Common myeloid progenitor, CD34-positive (primary cell): ENCODE measurements around the gene PLA2G4E.

Experiments
- CTCF ChIA-PET: fragments of 350-600 bp; sonication (Branson Sonifier 250); formaldehyde crosslinking; loops from one replicate; lab custom pipeline; 2021; ENCODE audit warnings: antibody characterized with exemption; lab: Charles Lee
- POLR2A ChIA-PET: fragments of 350-600 bp; sonication (Branson Sonifier 250); formaldehyde crosslinking; loops from one replicate; lab custom pipeline; 2021; ENCODE audit warnings: antibody characterized with exemption; lab: Charles Lee
- DNase-seq, 3 donors: peaks; one replicate each; pipeline versions ENCODE4 v3.0.0 to v3.0.0-alpha.2; 2013
- H3K27ac ChIP-seq, 2 experiments: 1 replicate in 1 of 2; 2 replicates in 1 of 2; pipeline ENCODE4 v1.7.0; 2013; ENCODE audit warnings: inconsistent platforms in 2 of 2, low read length in 2 of 2, mild to moderate bottlenecking in 2 of 2, low read depth in 1 of 2, moderate library complexity in 1 of 2; ENCODE audit not compliant: severe bottlenecking in 2 of 2, insufficient read depth in 1 of 2, poor library complexity in 1 of 2
- H3K27me3 ChIP-seq, 5 experiments: replicated peaks in 2 of 5; 1 replicate in 3 of 5; 2 replicates in 2 of 5; pipeline versions ENCODE4 v1.6.1 to v1.7.0; 2013; ENCODE audit warnings: low read length in 4 of 5, mild to moderate bottlenecking in 2 of 5, moderate library complexity in 2 of 5, inconsistent platforms in 1 of 5; ENCODE audit not compliant: insufficient read depth in 5 of 5, control insufficient read depth in 4 of 5
- H3K36me3 ChIP-seq, 4 experiments: 1 replicate in 2 of 4; 2 replicates in 2 of 4; pipeline versions ENCODE4 v1.6.1 to v1.7.0; 2013; ENCODE audit warnings: low read length in 3 of 4, control low read depth in 1 of 4, mild to moderate bottlenecking in 1 of 4; ENCODE audit not compliant: control insufficient read depth in 4 of 4, insufficient read depth in 4 of 4
- H3K4me1 ChIP-seq, 4 experiments: 1 replicate in 3 of 4; 2 replicates in 1 of 4; pipeline versions ENCODE4 v1.6.1 to v1.7.1; 2013; ENCODE audit warnings: low read length in 3 of 4, mild to moderate bottlenecking in 3 of 4, control low read depth in 1 of 4, inconsistent platforms in 1 of 4, moderate library complexity in 1 of 4; ENCODE audit not compliant: control insufficient read depth in 4 of 4, insufficient read depth in 4 of 4; ENCODE audit errors: control extremely low read depth in 1 of 4
- H3K4me3 ChIP-seq, 7 experiments: 1 replicate in 4 of 7; 2 replicates in 3 of 7; pipeline versions ENCODE4 v1.5.1 to v1.7.0; 2013; ENCODE audit warnings: mild to moderate bottlenecking in 7 of 7, low read length in 6 of 7, moderate library complexity in 6 of 7, inconsistent platforms in 2 of 7, low read depth in 2 of 7, control low read depth in 1 of 7; ENCODE audit not compliant: insufficient read depth in 4 of 7, control insufficient read depth in 1 of 7; ENCODE audit errors: extremely low read depth in 1 of 7
- H3K9me3 ChIP-seq, 5 experiments: 1 replicate in 4 of 5; 2 replicates in 1 of 5; pipeline versions ENCODE4 v1.6.1 to v1.7.1; 2013; ENCODE audit warnings: low read length in 4 of 5, mild to moderate bottlenecking in 2 of 5, inconsistent platforms in 1 of 5, low read depth in 1 of 5, moderate library complexity in 1 of 5; ENCODE audit not compliant: control insufficient read depth in 4 of 5, insufficient read depth in 2 of 5; ENCODE audit errors: control extremely low read depth in 1 of 5
- WGBS: methylation state at CpG from one replicate; pipeline ENCODE4 v1.1.5; 2013; ENCODE audit not compliant: insufficient coverage; 5-methylcytosine and 5-hydroxymethylcytosine counted together

Gene PLA2G4E

DNA sequence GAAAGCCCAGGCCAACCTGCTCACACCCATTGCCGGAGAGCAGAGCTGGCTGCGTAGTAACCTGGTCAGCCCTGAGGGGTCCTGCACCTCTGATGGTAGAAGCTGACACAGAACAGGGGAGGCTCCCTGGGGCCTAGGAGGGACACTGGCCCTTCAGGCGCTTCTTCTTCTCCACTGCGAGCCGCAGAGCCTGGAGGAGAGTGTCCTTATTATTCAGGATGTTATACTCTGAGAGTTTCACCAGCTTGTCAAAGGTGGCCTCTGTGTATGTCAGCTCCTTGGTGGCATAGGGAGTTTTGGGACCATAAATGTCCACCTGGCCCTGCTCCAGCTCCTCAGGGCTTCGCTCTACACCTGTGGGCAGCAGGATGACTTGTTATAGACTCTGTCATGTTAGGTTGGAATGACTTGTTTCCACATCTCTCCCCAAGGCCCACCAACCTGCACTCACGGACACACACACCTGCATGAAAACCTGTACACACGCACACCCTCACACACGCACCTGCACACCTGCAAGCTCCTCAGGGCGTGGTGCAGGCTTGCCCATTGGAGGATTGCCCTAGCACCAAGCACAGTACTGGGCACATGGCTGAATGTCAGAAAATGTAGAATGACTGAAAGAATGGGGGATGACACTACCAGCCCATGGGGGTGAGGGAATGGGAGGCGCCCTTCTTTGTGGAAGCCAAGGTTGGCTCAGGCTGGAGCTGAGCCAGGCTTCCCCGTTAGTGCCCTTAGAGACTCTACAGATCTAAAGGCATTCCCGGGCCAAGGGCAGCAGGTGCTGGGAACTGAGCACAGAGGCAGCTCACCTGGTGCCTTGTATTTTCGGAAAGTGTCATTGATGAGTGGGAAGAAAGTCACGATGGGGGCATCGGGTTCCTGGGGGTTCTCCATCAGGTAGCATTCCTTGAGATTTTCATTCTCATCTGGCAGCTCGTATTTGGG, 36.9 kb downstream of the PLA2G4E start:
- no peak for DNase-seq
- WGBS = 100% methylated on average over 14 of the region's 17 CpGs
- Histone ChIP-seq H3K27me3 (peaks cover 0 to 1% (median 0%) of the 10 kb centered on the region in 5 experiments), H3K4me3 (no peak overlapping the region), H3K36me3 (no peaks in the 10 kb centered on the region), H3K27ac (no peak overlapping the region), H3K4me1 (peaks cover 0 to 10% (median 8%) of the 10 kb centered on the region in 4 experiments), H3K9me3 (no peaks in the 10 kb centered on the region)
- ChIA-PET CTCF (interaction anchor here (1.1 to 2.1 kb wide), 9 partner anchors 12 to 159 kb away, joined by 3 to 6 read pairs (median 3); partner anchors contain the start of gene EHD4), POLR2A (interaction anchor here (2.5 kb wide), 1 partner anchor 11 kb away, joined by 6 read pairs; no protein-coding TSS in a partner anchor)

DNA sequence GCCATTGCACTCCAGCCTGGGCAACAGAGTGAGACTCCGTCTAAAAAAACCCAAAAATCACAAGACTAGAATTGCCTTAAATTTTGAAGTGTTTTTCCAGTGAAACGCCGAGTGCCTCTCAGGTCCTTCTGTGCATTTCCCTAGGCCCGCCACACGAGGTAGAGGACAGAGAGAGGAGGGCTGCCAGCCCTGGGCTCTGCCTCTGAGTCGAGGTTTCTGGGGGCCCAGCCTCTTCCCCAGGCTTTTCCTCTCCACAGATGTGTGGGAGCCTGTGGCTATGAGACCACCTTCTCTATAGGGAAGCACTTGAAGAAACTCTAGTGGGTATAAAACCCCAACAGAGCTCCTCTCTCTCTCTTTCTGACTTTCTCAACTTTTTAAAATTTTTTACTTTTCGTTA, 37.6 kb downstream of the PLA2G4E start:
- no peaks in the 10 kb centered on the region for H3K9me3 ChIP-seq
- 71% methylated on average over 4 of the region's 7 CpGs for WGBS
- peaks cover 0 to 10% (median 8%) of the 10 kb centered on the region in 4 experiments for H3K4me1 ChIP-seq
- H3K27ac ChIP-seq = no peak overlapping the region
- peak in 1 of 3 donors; percentile 31 for DNase-seq
- H3K36me3 ChIP-seq = no peaks in the 10 kb centered on the region
- ChIA-PET POLR2A (interaction anchor here (2.5 kb wide), 1 partner anchor 10 kb away, joined by 6 read pairs; no protein-coding TSS in a partner anchor), CTCF (interaction anchor here (1.1 to 1.8 kb wide), 7 partner anchors 11 to 159 kb away, joined by 3 to 6 read pairs (median 3); partner anchors contain the start of gene EHD4)
- no peak overlapping the region for H3K4me3 ChIP-seq
- peaks cover 0 to 1% (median 0%) of the 10 kb centered on the region in 5 experiments for H3K27me3 ChIP-seq

DNA sequence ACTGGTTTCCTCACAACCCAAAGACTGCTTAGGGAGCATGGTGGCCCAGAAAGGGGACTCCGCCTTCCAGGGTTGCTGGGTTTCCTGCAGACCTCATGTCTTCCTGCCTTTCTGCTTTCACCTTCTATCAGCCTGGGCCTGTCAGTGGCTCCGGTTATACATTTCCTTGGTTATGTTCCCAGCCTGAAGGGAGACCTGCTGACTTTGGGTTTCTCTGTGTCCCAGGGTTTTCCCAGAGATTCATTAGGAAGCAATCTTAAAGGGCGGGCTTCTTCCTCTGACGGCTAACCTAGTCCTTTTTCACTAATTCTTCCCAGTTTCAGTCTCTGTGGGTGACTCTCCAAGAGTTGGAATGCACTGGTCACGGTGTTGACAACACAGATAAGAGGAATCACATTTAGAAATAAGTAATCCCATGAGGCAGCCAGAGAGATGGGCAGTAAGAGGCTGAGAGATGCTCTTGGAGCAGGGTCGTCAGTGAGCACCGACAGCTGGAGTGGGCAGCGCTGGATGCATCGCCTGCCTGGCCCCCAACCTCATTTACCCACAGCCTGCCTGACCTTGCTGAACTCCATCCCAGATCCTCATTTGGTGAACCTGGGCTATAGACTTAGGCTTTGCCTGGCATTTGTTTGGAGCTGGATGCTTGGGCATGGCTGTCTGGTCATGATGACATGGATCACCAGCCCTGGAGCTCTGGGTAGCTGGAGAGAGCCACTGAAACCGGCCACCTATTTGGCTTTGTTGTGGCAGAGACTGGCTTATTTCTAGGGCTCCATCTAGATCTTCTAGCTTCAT, 38.5 kb downstream of the PLA2G4E start:
- Histone ChIP-seq H3K27ac (no peak overlapping the region), H3K4me1 (peaks cover 0 to 10% (median 8%) of the 10 kb centered on the region in 4 experiments), H3K9me3 (no peaks in the 10 kb centered on the region), H3K36me3 (no peaks in the 10 kb centered on the region), H3K4me3 (no peak overlapping the region), H3K27me3 (peaks cover 0 to 1% (median 0%) of the 10 kb centered on the region in 5 experiments)
- WGBS = 74% methylated on average over 9 of the region's 10 CpGs
- POLR2A ChIA-PET = interaction anchor here (2.5 kb wide), 1 partner anchor 9 kb away, joined by 6 read pairs; no protein-coding TSS in a partner anchor
- CTCF ChIA-PET = interaction anchor here (1.1 to 1.8 kb wide), 3 partner anchors 10 to 157 kb away, joined by 3 to 5 read pairs (median 3); partner anchors contain the start of gene EHD4
- no peak for DNase-seq

DNA sequence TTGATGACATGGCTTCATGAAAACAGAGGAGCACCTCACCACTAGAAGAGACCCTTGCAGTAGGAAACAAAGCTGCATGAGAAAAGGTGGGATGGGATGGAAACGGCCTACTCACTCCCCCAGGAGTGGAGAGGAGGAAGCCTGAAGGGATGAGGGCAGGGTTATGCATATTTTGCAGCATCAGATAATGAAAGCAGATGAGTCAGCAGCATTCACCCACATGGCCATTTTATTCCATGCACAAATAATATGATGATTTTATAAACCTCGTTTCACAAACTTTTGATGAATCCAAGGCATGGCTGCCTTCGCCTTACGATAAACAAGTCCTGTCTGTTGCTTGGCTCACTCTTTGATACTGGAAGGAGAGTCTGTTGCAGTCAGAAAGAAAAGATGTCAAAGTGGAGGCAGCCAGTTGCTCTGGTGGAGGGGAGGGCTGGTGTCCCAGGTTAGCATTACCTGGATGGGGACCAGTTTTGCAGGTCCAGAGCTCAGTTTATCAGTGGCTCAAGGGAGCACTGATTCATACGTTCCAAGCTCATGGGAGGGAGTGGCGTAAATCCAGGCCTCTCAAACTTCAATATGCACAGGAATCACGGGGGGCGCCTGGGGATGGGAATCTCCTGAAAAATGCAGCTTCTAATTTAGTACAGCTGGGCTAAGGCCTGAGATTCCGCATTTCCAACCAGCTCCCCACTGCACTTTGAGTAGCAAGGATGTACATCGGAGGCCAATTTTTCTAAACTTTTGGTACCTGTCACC, 39.3 kb downstream of the PLA2G4E start:
- H3K9me3 ChIP-seq = no peaks in the 10 kb centered on the region
- WGBS = 98% methylated on average over 9 of the region's 10 CpGs
- no peak overlapping the region for H3K27ac ChIP-seq
- ChIA-PET POLR2A (no interaction called here), CTCF (interaction anchor here (0.7 to 1.1 kb wide), 2 partner anchors 80 to 158 kb away, joined by 3 read pairs; no protein-coding TSS in a partner anchor)
- DNase-seq = no peak
- peaks cover 0 to 10% (median 8%) of the 10 kb centered on the region in 4 experiments for H3K4me1 ChIP-seq
- no peaks in the 10 kb centered on the region for H3K36me3 ChIP-seq
- peaks cover 0 to 1% (median 0%) of the 10 kb centered on the region in 5 experiments for H3K27me3 ChIP-seq
- no peak overlapping the region for H3K4me3 ChIP-seq

DNA sequence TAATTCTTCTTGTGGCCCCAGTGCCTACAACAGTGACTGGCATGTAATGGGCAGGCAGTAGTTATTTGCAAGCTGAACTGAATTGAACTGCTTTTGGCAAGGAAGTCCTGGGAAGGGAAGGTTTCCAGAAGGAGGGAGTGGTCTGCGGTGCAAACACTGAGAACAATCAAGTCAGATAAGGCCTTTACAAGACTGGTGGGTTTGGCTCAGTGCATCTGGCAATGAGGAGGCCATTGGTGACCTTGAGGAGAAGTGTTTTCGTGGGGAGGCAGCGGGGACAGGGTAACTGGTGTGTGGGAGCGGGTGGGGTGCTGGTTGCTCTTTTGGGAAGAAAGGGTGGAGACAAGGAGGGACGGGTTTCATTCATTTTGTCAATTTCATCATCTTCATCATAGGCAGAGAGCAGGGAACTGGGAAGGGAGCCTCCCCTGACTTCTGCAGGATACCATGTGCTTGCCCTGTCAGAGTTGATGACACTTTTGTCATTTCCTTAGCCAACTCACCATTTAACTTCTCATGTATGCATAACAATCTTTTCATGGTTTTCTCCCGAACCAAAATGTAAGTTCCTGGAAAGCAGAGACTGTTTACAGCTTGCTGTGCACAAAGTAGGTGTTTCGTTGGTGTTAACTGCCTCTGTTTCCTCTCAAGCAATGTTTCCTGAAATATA, 40.1 kb downstream of the PLA2G4E start:
- CTCF ChIA-PET = interaction anchor here (0.7 to 2.6 kb wide), 3 partner anchors 9 to 81 kb away, joined by 3 to 10 read pairs (median 4); no protein-coding TSS in a partner anchor
- POLR2A ChIA-PET = no interaction called here
- 100% methylated on average over 4 of the region's 7 CpGs for WGBS
- H3K27me3 ChIP-seq = peaks cover 0 to 1% (median 0%) of the 10 kb centered on the region in 5 experiments
- no peaks in the 10 kb centered on the region for H3K9me3 ChIP-seq
- no peak for DNase-seq
- peaks cover 0 to 10% (median 8%) of the 10 kb centered on the region in 4 experiments for H3K4me1 ChIP-seq
- no peaks in the 10 kb centered on the region for H3K36me3 ChIP-seq
- no peak overlapping the region for H3K27ac ChIP-seq
- no peak overlapping the region for H3K4me3 ChIP-seq
